GM12891 (cell line): ENCODE data around the gene SPINT1.

Experiments
- POLR2A ChIP-seq: IDR thresholded peaks from 2 replicates; pipeline ENCODE4 v1.6.1; 2011; ENCODE audit warnings: low read depth, low read length, control low read depth
- POLR2AphosphoS5 ChIP-seq: IDR thresholded peaks from 2 replicates; pipeline ENCODE4 v1.6.1; 2011; ENCODE audit warnings: low read depth, low read length, control low read depth
- SPI1 ChIP-seq: IDR thresholded peaks from 2 replicates; pipeline ENCODE4 v1.6.1; 2011; ENCODE audit warnings: low read depth, low read length, control low read depth

- TF ChIP-seq POLR2AphosphoS5: no peak
- no peak for TF ChIP-seq SPI1
- TF ChIP-seq POLR2A: no peak
Measured at GRCh38 chr15:40893019-40893670, 49.3 kb downstream of the SPINT1 start.
